IMR-90 (cell line): Measurements from ENCODE around the gene TPSG1. TPM values are rescaled to one million over a fixed set of nuclear protein-coding genes. Genes with fewer than 3 reads are reported as not detected.

Experiments used
- ATAC-seq: fragments of 200-7000 bp; cut with Tn5 transposase; 2 replicates; pipeline ENCODE4 v1.9.1; 2020; ENCODE audit warnings: low read depth, mild to moderate bottlenecking, moderate library complexity
- BruUV-seq: library from RNA; stranded (reverse); fragments of 400-500 nt; replicated peaks from 2 replicates; lab custom pipeline; 2021; lab: Mats Ljungman, UMichigan
- CTCF ChIA-PET: fragments of 300-600 bp; formaldehyde crosslinking; extraction: SDS; loops from one replicate; lab custom pipeline; 2021; ENCODE audit warnings: antibody characterized with exemption; lab: Yijun Ruan, JAX
- POLR2A ChIA-PET: fragments of 300-600 bp; sonication (Branson Sonifier 250); formaldehyde crosslinking; loops from one replicate; lab custom pipeline; 2022; ENCODE audit warnings: antibody characterized with exemption; ENCODE audit not compliant: unreplicated experiment; lab: Charles Lee
- DNase-seq: peaks from one replicate; pipeline ENCODE4 v3.0.0; 2013
- H2AFZ ChIP-seq: replicated peaks from 2 replicates; pipeline ENCODE3; 2013; ENCODE audit warnings: low read length, mild to moderate bottlenecking; ENCODE audit not compliant: poor library complexity
- H2AK5ac ChIP-seq: 2 replicates; pipeline ENCODE4 v1.6.1; 2013; ENCODE audit warnings: low read depth, low read length, inconsistent platforms
- H2AK9ac ChIP-seq: replicated peaks from 2 replicates; pipeline ENCODE3; 2013; ENCODE audit warnings: mild to moderate bottlenecking, low read depth, low read length, moderate library complexity; ENCODE audit not compliant: poor library complexity
- H2BK120ac ChIP-seq: 2 replicates; pipeline ENCODE4 v1.6.1; 2013; ENCODE audit warnings: low read depth, low read length, inconsistent platforms
- H2BK15ac ChIP-seq: 3 replicates; pipeline ENCODE4 v1.6.1; 2013; ENCODE audit warnings: low read depth, low read length, inconsistent platforms
- H2BK20ac ChIP-seq: 2 replicates; pipeline ENCODE4 v1.6.1; 2013; ENCODE audit warnings: low read depth, mild to moderate bottlenecking, inconsistent platforms, low read length, moderate library complexity
- H2BK5ac ChIP-seq: 2 replicates; pipeline ENCODE4 v1.6.1; 2013; ENCODE audit warnings: mild to moderate bottlenecking, low read depth, low read length, inconsistent platforms; ENCODE audit not compliant: poor library complexity, severe bottlenecking
- H3K14ac ChIP-seq: replicated peaks from 2 replicates; pipeline ENCODE4 v1.6.1; 2013; ENCODE audit warnings: low read depth, low read length, inconsistent platforms
- H3K18ac ChIP-seq: 2 replicates; pipeline ENCODE4 v1.6.1; 2013; ENCODE audit warnings: low read depth, low read length, control low read depth
- H3K23ac ChIP-seq: 2 replicates; pipeline ENCODE4 v1.6.1; 2013; ENCODE audit warnings: low read depth, low read length, inconsistent platforms
- H3K27ac ChIP-seq: 2 replicates; pipeline ENCODE4 v1.5.1; 2013; ENCODE audit warnings: mild to moderate bottlenecking, control low read depth, low read length; ENCODE audit not compliant: insufficient read depth
- H3K27me3 ChIP-seq: 2 replicates; pipeline ENCODE4 v1.6.1; 2013; ENCODE audit warnings: low read length; ENCODE audit not compliant: control insufficient read depth, insufficient read depth
- H3K36me3 ChIP-seq: 2 replicates; pipeline ENCODE4 v1.6.1; 2013; ENCODE audit warnings: low read length, mixed read lengths; ENCODE audit not compliant: control insufficient read depth, insufficient read depth
- H3K4ac ChIP-seq: 2 replicates; pipeline ENCODE4 v1.6.1; 2013; ENCODE audit warnings: low read depth, low read length, inconsistent platforms
- H3K4me1 ChIP-seq: 2 replicates; pipeline ENCODE4 v1.6.1; 2013; ENCODE audit warnings: low read length, mixed read lengths; ENCODE audit not compliant: control insufficient read depth, insufficient read depth
- H3K4me2 ChIP-seq: 2 replicates; pipeline ENCODE4 v1.6.1; 2013; ENCODE audit warnings: low read depth, mild to moderate bottlenecking, control low read depth, low read length, moderate library complexity
- H3K4me3 ChIP-seq: 2 replicates; pipeline ENCODE4 v1.5.1; 2013; ENCODE audit warnings: low read depth, mild to moderate bottlenecking, control low read depth, low read length, moderate library complexity; ENCODE audit not compliant: insufficient read depth
- H3K56ac ChIP-seq: 2 replicates; pipeline ENCODE4 v1.6.1; 2013; ENCODE audit warnings: low read length, inconsistent platforms; ENCODE audit not compliant: insufficient read depth; ENCODE audit errors: extremely low read depth
- H3K79me1 ChIP-seq, 2 experiments: 2 replicates each; pipeline ENCODE4 v1.6.1; 2013; ENCODE audit warnings: low read length in 2 of 2, inconsistent platforms in 1 of 2, low read depth in 1 of 2
- H3K9ac ChIP-seq: 2 replicates; pipeline ENCODE4 v1.6.1; 2013; ENCODE audit warnings: low read depth, low read length, control low read depth
- H3K9me1 ChIP-seq: 2 replicates; pipeline ENCODE4 v1.6.1; 2013; ENCODE audit warnings: low read length, inconsistent platforms; ENCODE audit not compliant: insufficient read depth
- H3K9me3 ChIP-seq: 2 replicates; pipeline ENCODE4 v1.6.1; 2013; ENCODE audit warnings: low read length; ENCODE audit not compliant: control insufficient read depth, insufficient read depth
- H4K20me1 ChIP-seq: 2 replicates; pipeline ENCODE4 v1.6.1; 2013; ENCODE audit warnings: low read length, inconsistent platforms; ENCODE audit not compliant: insufficient read depth
- H4K5ac ChIP-seq: 2 replicates; pipeline ENCODE4 v1.6.1; 2013; ENCODE audit warnings: mild to moderate bottlenecking, low read depth, low read length, control low read depth
- H4K8ac ChIP-seq, 2 experiments: 2 replicates each; pipeline ENCODE4 v1.6.1; 2013; ENCODE audit warnings: low read depth in 2 of 2, low read length in 2 of 2, control low read depth in 1 of 2, inconsistent platforms in 1 of 2
- H4K91ac ChIP-seq: 2 replicates; pipeline ENCODE4 v1.6.1; 2013; ENCODE audit warnings: low read depth, low read length, inconsistent platforms; ENCODE audit not compliant: insufficient read depth
- BHLHE40 ChIP-seq: fragments of 150-350 bp; IDR thresholded peaks from 2 replicates; pipeline ENCODE4 v1.6.1; 2016; ENCODE audit warnings: mild to moderate bottlenecking, low read depth, low read length
- CEBPB ChIP-seq: IDR thresholded peaks from 2 replicates; pipeline ENCODE4 v1.6.1; 2012; ENCODE audit warnings: low read depth, low read length, improper control_type of control experiment
- CHD1 ChIP-seq: IDR thresholded peaks from 2 replicates; pipeline ENCODE4 v1.6.1; 2012; ENCODE audit warnings: low read depth, low read length, improper control_type of control experiment
- FOS ChIP-seq: fragments of 150-350 bp; IDR thresholded peaks from 2 replicates; pipeline ENCODE4 v1.6.1; 2016; ENCODE audit warnings: low read depth, low read length
- NFE2L2 ChIP-seq: fragments of 150-350 bp; IDR thresholded peaks from 2 replicates; pipeline ENCODE4 v1.6.1; 2016; ENCODE audit warnings: low read depth, mild to moderate bottlenecking, low read length
- POLR2A ChIP-seq: IDR thresholded peaks from 2 replicates; pipeline ENCODE4 v1.6.1; 2012; ENCODE audit warnings: mild to moderate bottlenecking, low read depth, low read length
- RAD21 ChIP-seq: IDR thresholded peaks from 2 replicates; pipeline ENCODE4 v1.6.1; 2012; ENCODE audit warnings: low read length, improper control_type of control experiment
- SMC3 ChIP-seq: fragments of 150-350 bp; IDR thresholded peaks from 2 replicates; pipeline ENCODE4 v1.6.1; 2016; ENCODE audit warnings: low read depth, mild to moderate bottlenecking, antibody characterized with exemption, low read length, moderate library complexity
- WGBS, 2 experiments: methylation state at CpG; one replicate each; pipeline versions ENCODE4 v1.1.5 to v1.1.7; 2013; ENCODE audit warnings: missing lambda C conversion rate in 2 of 2; ENCODE audit not compliant: insufficient read length in 1 of 2; ENCODE audit errors: extremely low coverage in 2 of 2; 5-methylcytosine and 5-hydroxymethylcytosine counted together
- dilution Hi-C: fragments of 300-500 bp; cut with HindIII; formaldehyde crosslinking; loops from one replicate; pipeline ENCODE4 v1.14.3; 2018; ENCODE audit warnings: low sequenced_read_pairs; ENCODE audit not compliant: unreplicated experiment
- in situ Hi-C: fragments of 300-500 bp; cut with MboI; formaldehyde crosslinking; loops from 3 replicates; pipeline ENCODE4 v1.14.3; 2019; ENCODE audit warnings: low sequenced_read_pairs, inconsistent platforms, mixed read lengths
- intact Hi-C: fragments of 100-400 bp; cut with micrococcal nuclease; formaldehyde crosslinking; loops from 2 replicates; pipeline ENCODE4 v1.10.0; 2022
- polyA plus RNA-seq, 3 experiments: library from polyadenylated mRNA; depleted of rRNA; stranded (reverse); fragments of >200 nt; gene quantifications; 2 replicates each; pipeline ENCODE4 v1.2.3, GENCODE V29; 2012; ENCODE audit warnings: low replicate concordance in 1 of 3
- total RNA-seq: library from RNA; depleted of rRNA; stranded (reverse); fragments of >200 nt; gene quantifications from 2 replicates; pipeline ENCODE4 v1.2.3, GENCODE V29; 2012

Gene TPSG1
- total and polyA plus RNA-seq, 2 of the 4 experiments (the other 2 are of a cell fraction), result not detected

- H3K23ac ChIP-seq, result no peak overlapping the region
- intact Hi-C loops, result no loop called here
- ATAC-seq (no peak), DNase-seq (no peak)
- H3K4ac ChIP-seq, result no peak overlapping the region
- peak overlapping the region; percentile 27 for H2AK5ac ChIP-seq
- no peak overlapping the region for H3K14ac ChIP-seq
- no peak overlapping the region; the same call in 1 of the 2 replicates for H4K91ac ChIP-seq
- no peak overlapping the region for H3K18ac ChIP-seq
- no peak overlapping the region for H2BK15ac ChIP-seq
- H2BK20ac ChIP-seq, result no peak overlapping the region
- in situ Hi-C loops, result no loop called here
- no peaks in the 10 kb centered on the region; the same call in 1 of the 2 replicates for H4K20me1 ChIP-seq
- no peaks in the 10 kb centered on the region for H3K27me3 ChIP-seq
- no peaks in the 10 kb centered on the region for H3K36me3 ChIP-seq
- peak overlapping the region; percentile 58 for H2AK9ac ChIP-seq
- H3K9me1 ChIP-seq, result peaks cover 8% of the 10 kb centered on the region
- WGBS, 2 experiments, result 62% methylated on average over 25 of the region's 38 CpGs; no CpG with 5 or more reads in 1 of the 2 experiments
- no peak overlapping the region for H3K9ac ChIP-seq
- dilution Hi-C loops, result no loop called here
- H3K27ac ChIP-seq, result no peak overlapping the region
- no peaks in the 10 kb centered on the region for H3K9me3 ChIP-seq
- POLR2A ChIA-PET, result no interaction called here
- no peak overlapping the region for H2BK5ac ChIP-seq
- CTCF ChIA-PET, result interaction anchor here (1.6 kb wide), 1 partner anchor 11 kb away, joined by 4 read pairs; no protein-coding TSS in a partner anchor
- H3K79me1 ChIP-seq, result no peaks in the 10 kb centered on the region; a peak in 1 of 4 replicates
- TF ChIP-seq SMC3 (no peak), POLR2A (no peak), NFE2L2 (no peak), FOS (no peak), RAD21 (no peak), CHD1 (no peak), CEBPB (no peak), BHLHE40 (no peak)
- no peak overlapping the region for H4K5ac ChIP-seq
- peak overlapping the region; percentile 53 for H2AFZ ChIP-seq
- no peak overlapping the region for H3K4me2 ChIP-seq
- 0 out of 2 replicates have a peak overlapping the region, but pooled peaks have one; percentile 21 for H2BK120ac ChIP-seq
- BruUV-seq, result no TSS peak
- H4K8ac ChIP-seq, result no peak overlapping the region
- no peak overlapping the region for H3K4me3 ChIP-seq
- H3K4me1 ChIP-seq, result peaks cover 20% of the 10 kb centered on the region
- H3K56ac ChIP-seq, result no peak overlapping the region
These were observed 44.3 kb downstream of the TPSG1 start for GRCh38 chr16:1180549-1181403.
